HG02623 (cell line): ENCODE measurements around the gene HCN4.
"Not testable (repeated sequence)": the region's sequence is repeated elsewhere in the genome, so short reads cannot be mapped to it uniquely, and the experiment has no call there.

Experiments used
- ATAC-seq: cut with Tn5 transposase; IDR thresholded peaks from one replicate; pipeline ENCODE4 v1.9.1; 2021; ENCODE audit warnings: moderate library complexity; ENCODE audit not compliant: unreplicated experiment

HCN4 gene

DNA sequence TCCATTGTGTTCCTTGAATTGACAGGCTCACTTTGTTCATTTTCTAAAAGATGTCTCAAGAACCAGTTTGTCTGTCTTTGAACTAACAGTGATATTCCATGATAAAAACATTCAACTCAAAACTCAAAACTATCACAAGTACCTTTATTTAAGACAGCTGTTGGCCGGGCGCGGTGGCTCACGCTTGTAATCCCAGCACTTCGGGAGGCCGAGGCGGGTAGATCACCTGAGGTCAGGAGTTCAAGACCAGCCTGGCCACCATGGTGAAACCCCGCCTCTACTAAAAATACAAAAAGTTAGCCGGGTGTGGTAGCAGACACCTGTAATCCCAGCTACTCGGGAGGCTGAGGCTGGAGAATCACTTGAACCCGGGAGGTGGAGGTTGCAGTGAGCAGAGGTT, 68.5 kb downstream of the HCN4 start:
- ATAC-seq, result not testable (repeated sequence)

DNA sequence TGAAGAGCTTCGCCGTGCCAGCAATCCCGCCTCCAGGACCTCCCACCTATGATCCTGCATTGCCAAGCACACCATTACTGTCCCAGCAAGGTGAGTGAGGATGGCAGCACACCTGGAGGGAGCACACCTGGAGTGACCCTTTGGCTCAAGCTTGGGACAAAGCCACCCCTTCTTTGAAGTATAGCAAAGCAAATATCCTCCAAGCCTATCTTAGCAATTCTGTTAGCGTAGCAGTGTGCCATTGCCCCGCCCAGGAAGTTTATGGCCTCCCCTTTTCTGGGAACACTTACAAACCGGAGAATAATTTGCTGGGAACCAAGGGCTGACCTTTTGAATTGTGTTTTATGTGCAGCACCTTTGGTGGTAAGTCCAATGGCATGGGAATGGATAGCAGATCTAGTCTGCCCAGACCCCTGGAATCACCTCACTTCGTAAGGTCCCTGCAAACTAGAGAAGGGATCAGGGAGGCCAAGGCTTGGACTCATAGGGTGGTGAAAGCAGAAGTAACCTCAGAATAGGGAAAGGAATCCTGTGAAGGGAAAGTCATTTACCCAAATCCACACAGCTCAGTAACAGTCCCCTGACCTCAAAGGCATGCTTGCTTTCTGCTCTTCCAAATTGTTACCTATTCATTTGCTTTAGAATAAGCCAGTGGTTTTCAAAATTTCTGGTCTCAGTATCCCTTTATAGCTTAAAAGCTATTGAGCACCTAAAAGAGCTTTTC, 70.1 kb downstream of the HCN4 start:
- no peak for ATAC-seq

DNA sequence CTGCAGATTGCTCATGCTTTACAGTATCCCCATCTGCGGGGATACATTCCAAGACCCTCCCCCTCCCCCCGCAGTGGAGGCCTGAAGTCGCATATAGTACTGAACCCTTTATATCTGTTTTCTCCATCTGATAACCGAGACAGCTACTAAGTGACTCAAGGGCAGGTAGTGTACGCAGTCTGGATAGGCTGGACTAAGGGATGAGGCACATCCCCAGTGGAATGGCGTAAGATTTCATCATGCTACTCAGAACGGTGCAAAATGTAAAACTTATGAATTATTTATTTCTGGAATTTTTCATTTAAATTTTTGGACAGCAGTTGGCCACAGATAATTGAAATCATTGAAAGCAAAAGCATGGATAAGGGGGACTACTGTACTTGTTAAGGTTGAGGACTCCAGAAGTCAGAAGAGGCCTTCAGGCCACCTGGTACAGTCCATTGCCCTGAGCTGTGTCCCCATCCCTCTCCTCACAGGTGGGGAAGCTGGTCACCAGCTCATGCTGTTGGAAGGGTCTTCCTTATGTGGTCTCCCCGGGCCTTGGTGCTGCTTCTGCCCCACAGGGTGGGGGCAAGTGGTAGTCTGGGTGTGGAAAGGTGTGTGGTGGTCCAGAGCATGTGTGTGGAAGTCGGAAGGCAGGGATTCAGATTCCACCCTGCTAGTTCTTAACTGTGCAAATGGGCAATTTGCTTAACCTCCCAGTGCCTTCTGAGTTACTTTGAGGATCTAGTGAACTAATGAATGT, 72.0 kb downstream of the HCN4 start:
- no peak for ATAC-seq

DNA sequence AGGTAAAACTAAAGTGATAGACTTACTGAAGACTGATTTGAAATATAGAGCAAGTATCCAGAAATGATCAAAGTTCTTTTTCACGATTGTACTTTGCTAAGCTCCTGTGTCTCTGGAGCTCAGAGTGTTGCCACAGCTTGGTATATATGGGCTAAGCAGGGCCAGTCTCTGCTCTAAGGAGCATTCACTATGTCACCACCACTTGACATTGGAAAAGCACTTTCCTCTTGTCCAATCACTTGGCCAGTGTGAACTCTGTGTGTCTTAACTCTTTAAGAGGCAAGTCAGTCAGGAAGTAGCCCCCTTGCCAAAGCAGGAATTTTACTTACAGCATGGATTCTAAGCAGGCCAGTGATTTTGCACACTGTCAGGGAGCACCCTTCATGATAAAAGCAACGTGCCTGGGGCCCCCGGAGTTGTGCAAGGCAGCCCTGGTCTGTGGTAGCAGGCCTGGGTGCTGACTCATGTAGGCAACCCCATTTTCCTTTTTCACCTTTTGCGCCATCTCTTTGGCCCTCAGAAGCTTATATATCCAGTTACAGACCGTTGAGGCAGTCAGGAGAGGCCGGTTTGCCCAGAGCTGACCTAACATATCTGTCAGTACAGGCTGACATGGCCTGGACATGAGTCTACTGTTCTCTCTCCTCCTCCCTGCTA, 73.0 kb downstream of the HCN4 start:
- no peak for ATAC-seq

DNA sequence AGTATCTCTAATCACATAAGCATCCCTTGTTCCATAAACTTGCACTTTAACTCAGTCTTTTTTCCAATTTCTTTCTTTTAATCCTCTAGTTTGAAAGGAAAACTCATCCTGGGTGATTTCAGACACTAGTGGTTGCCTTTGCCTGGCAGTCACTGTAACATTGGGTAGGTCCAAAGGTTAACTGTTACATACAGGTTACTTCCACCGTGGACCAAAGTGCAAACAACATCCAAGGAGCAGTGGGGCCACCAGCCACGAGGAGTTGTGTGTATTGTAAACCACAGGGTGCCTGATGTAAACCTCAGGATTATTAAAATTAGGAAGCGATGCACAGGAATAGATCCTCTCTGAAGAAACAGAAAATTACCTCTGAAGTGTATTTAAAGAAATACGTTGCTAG, 75.0 kb downstream of the HCN4 start:
- ATAC-seq, result no peak

DNA sequence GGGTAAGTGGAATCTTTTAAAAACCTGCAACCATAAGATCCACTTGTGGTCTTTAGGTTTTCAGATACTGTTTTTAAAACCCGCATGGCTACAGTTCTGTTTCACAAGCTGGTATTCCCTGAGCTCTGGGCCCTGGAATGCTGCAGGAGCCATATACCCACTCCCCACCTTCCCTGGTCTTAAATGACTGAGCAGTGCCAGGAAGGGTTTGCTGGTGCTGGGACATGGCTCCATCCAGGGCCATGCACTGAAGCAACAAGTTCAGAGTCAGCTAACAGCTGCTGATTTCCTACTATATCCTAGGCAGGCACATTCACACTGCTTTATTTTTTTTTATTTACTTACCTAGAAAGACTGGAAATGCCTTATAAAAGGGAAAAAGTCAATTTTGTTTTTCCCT, 77.3 kb downstream of the HCN4 start:
- ATAC-seq, result no peak

DNA sequence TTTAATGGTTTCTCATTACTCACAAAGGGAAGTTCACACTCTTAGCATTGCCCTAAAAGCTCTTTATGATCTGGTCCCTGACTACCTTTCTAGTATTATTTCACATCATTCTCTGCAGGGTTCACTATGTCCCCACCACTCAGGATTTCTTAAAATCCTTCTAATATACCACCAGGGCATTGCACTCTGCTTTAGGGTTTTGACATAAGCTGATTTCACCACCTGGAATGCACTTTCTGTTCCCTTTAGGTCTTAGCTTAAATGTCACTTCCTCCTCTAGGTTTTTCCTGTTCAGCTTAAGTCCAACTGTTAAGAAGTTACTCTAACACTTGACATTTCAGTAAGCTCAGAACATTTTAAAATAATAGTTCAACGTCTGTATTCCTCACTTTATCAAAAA, 81.7 kb downstream of the HCN4 start:
- no peak for ATAC-seq

DNA sequence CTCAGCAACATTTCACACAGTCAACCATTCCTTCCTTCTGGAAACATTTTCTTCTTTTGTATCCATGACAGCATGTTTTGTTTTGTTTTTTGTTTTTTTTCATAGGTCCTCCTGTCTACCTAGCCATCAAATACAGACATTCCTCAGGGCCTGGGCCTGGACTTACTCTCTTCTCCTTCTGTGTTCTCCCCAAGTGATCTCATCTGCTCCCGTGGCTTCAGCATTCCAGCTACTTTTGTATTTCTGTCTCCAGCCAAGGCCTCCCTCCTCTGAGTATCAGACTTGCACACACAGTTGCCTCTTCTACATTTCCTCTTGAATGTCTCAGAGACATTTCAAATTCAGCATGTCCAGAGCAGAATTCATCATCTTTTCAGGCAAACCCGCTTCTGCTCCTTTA, 82.4 kb downstream of the HCN4 start:
- no peak for ATAC-seq

DNA sequence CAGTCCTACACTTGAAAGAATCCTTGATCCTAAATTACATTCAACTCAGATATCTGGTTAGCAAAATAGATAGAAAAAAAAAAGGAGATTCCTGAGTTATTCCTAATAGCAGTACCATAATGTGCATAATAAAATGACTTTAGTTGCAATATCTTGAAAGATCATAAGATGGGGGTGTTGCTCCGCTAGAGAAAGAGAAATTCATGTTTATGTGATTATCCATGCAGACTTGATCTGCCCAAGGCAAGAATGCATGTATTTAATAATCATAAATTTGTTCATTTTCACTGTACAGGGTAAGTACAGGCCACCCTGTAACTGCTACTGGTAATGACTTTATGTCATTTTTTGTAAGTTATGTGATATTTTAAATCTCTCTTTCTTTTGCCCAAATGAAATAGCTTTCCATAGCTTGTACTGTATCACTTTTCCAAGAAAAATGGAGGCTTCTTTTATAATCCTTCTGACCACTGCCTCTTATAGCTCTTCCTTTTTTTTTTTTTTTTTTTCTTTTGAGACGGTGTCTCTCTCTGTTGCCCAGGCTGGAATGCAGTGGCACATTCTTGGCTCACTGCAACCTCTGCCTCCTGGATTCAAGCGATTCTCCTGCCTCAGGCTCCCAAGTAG, 84.6 kb downstream of the HCN4 start:
- ATAC-seq, result no peak

DNA sequence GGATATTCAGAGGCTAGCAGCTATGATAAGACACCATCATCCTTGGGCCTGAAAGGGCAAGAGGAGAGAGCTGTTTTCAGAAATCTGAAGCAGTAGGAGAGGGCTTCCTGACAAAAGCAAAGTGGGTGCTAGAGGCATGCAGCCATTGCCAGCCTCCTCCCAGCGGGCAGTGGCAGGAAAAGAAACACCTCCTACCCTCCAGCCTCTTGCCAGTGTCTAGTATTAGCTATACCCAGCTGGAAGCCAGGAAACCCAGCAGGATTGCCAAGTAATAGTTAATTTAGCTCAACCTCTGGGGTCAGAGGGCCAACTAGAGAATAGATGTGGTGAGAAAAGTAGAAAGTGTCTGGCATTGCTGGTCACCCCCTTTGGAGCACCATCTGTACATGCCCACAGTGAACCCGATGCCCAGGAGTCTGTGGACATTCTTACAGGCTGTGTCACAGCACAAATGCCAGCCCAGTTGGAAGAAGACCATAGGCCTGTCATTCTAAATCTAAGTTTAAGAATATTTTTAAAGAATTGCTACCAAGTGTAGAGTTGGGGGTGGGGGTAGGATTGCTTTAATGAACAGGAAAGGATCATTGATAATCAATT, 85.3 kb downstream of the HCN4 start:
- ATAC-seq, result no peak

DNA sequence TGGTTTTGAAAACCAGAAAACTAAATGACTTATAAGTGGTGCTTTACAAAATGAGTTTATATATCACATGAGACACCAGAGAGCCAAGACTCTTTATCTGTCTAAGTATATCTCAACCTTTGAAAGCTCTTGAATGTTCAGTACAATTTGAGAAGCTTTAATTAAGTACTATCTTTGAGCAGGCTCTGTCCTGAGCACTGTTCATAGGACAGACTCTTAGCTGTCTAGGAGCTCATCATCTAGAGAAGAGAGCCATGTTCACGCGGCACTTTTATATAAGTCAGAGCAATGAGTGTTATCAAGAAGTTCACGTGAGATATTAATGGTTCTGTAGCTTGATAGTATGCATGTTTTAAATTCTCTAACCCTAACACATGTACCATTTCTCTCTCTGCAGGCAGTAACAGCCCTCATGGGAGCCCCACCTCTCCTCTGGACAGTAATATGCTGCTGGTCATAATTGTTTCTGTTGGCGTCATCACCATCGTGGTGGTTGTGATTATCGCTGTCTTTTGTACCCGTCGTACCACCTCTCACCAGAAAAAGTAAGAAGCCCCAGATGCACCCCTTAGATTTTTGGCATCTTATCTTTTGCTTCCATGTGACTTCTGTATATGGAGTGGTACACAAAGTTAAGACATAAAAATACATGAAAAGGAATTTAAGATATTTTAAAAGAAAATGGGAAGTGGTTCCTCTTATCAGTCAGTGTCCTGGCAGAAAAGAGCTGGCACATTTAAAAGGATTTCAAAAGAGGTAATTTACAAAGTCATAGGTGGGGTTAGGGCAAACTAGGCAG, 86.0 kb downstream of the HCN4 start:
- ATAC-seq, result no peak

DNA sequence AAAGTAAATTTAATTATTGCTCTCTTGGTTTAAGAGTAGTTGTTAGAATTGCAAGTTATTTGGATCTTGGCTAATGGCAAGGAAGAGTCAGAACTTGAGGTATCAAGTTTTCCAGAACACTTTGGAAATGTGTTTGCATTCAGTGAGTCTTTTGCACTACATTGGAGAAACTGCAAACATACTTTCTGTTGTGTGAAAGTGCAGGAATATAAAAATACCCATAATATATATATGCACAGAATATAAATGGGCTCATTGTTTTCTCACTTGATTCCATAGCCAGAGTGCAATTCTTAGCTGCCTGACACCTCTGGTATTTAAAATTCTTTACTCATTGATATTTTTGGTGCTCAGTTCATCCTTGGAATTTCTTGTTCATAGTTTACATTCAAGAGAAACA, 92.9 kb downstream of the HCN4 start:
- ATAC-seq, result no peak

DNA sequence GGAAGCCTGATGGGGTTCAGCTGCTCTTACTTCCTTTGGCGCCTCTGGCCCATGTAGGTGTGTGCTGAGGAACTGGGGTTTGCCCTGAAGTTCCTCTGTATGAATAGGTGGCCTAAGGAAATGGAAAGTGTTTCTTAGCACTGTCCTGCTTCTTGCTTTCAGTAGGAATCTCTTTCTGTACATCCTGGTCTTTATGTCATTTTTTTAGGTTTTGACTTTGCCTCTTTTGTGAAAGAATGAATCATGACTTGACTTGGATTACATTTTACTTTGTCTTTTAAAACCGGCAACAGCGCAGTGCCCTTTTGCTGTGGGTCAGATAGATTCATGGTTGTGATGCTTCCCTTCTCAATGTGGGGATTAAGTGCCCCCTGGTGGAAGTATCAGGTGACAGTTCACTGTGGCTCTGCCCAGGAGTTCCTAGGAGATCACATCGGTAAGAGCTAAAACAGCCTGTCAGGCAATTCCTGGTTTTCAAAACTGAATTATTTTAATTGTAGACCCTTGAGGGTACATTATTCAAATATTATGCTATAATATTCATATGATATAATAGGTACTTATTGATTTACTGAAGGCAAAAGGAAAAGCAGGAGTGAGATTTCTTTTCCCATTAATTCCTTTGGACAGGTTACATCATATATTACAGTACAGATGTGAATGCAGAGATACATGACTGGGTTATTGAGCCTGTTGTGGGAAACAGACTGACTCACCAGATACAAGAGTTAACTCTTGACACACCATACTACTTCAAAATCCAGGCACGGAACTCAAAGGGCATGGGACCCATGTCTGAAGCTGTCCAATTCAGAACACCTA, 95.4 kb downstream of the HCN4 start:
- no peak for ATAC-seq

DNA sequence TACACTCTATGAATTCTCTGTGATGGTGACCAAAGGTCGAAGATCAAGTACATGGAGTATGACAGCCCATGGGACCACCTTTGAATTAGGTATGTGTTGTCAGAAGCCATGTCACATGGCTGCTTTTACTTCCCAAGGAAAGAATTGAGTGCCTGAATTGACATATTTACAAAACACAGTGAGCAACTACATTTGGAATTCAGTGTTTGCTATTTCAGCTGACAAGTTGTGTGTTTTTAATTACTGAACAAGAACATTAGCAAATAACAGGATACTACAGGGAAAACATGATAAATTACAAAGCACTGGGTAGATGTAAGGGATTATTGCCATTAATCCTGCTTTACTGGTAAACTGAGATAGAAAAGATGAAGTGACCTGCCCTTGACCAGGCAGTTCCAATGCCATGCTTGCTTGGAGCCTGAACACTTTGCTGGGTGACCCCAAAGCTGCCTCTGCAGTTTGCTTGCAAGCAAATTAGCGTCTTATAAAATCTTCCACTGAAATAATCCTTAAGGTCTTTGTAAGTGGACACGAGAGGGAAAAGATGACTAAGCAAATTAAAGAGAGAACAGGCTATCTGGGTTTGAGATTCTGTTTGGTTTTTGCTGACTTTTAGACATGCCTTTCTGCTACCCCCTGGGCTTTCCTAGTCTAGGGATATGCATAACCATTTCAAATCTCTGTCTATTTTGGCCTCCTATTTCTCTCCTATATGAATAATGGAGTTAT, 98.2 kb downstream of the HCN4 start:
- ATAC-seq, result no peak
